ENCODE data around the gene FAM181A. TPM values are rescaled to one million over a fixed set of nuclear protein-coding genes. Genes with fewer than 3 reads are reported as not detected.

FAM181A gene
- total RNA-seq, 1 donor from 2014 or later = not detected

- Mint-ChIP-seq H3K9me3 (ENCODE audit: unreplicated experiment) (no peaks in the 10 kb centered on the region), H3K36me3 (ENCODE audit: low read depth, unreplicated experiment) (no peaks in the 10 kb centered on the region), H3K4me3 (ENCODE audit: unreplicated experiment) (no peak overlapping the region), H3K4me1 (ENCODE audit: unreplicated experiment) (peaks cover 6% of the 10 kb centered on the region), H3K27ac (ENCODE audit: unreplicated experiment) (no peak overlapping the region), H3K27me3 (ENCODE audit: unreplicated experiment) (peaks cover 3% of the 10 kb centered on the region)
- no peak for DNase-seq (ENCODE audit: low spot score)
- TF ChIP-seq CTCF (IDR thresholded peaks at IDR 0.05; ENCODE audit: unreplicated experiment) = no peak
Observed at GRCh38 chr14:93977171-93977570, 50.0 kb downstream of the FAM181A start.

DNA sequence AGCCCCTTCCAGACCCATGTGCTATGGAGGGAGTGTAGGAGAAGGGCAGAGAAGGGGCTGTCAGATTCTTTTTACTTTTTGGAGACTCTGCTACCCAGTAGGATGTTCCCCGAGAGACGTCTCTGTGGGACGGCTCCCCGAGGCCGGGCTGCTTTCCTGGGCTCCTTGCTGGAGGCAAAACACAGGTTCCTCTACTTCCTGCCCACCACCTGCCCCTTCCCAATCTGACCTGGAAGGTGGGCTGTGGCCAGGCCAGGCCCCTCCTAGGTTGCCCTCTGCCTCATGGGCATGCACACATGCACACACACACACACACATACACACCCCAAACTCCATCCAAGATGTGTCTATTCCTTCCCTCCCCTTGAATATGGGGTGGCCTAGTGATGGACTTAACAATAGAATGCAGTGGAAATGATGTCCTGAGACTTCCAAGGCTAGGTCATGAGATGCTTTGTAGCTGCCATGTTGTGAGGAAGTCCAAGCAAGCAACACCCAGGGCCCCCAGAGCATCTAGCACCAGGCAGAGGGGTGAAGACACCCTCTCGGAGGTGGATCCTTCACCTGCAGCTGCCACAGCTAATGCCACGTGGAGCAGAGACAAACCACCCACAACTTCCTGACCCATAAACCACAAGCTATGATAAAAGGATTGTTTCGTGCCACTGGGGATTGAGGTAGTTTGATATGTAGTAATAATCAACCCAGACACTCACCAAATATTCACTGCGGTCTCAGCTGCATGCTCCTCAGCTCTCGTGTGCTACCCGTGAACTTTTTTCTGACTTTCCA, 50.8 kb downstream of the FAM181A start:
- no peaks in the 10 kb centered on the region for H3K9me3 Mint-ChIP-seq (ENCODE audit: unreplicated experiment)
- no peak for DNase-seq (ENCODE audit: low spot score)
- no peaks in the 10 kb centered on the region for H3K36me3 Mint-ChIP-seq (ENCODE audit: low read depth, unreplicated experiment)
- H3K4me1 Mint-ChIP-seq (ENCODE audit: unreplicated experiment) = peaks cover 7% of the 10 kb centered on the region
- no peak for TF ChIP-seq CTCF (IDR thresholded peaks at IDR 0.05; ENCODE audit: unreplicated experiment)
- H3K27ac Mint-ChIP-seq (ENCODE audit: unreplicated experiment) = no peak overlapping the region
- H3K27me3 Mint-ChIP-seq (ENCODE audit: unreplicated experiment) = peaks cover 3% of the 10 kb centered on the region
- no peak overlapping the region for H3K4me3 Mint-ChIP-seq (ENCODE audit: unreplicated experiment)

GRCh38 chr14:93978735-93979134, 51.6 kb downstream of the FAM181A start:
- TF ChIP-seq CTCF (IDR thresholded peaks at IDR 0.05; ENCODE audit: unreplicated experiment) = no peak
- H3K27me3 Mint-ChIP-seq (ENCODE audit: unreplicated experiment) = peaks cover 3% of the 10 kb centered on the region
- H3K4me3 Mint-ChIP-seq (ENCODE audit: unreplicated experiment) = no peak overlapping the region
- no peaks in the 10 kb centered on the region for H3K36me3 Mint-ChIP-seq (ENCODE audit: low read depth, unreplicated experiment)
- H3K27ac Mint-ChIP-seq (ENCODE audit: unreplicated experiment) = no peak overlapping the region
- no peaks in the 10 kb centered on the region for H3K9me3 Mint-ChIP-seq (ENCODE audit: unreplicated experiment)
- DNase-seq (ENCODE audit: low spot score) = no peak
- peaks cover 12% of the 10 kb centered on the region for H3K4me1 Mint-ChIP-seq (ENCODE audit: unreplicated experiment)

Small RNA genes within 50 kb of the gene (microRNA-seq; reads per million reads assigned to microRNA genes)
- gene MIR4506 (ENCODE audit: unreplicated experiment) = not detected

Other genes with a start within 250 kb of the FAM181A start
- 0.08 TPM for gene PRIMA1, start 138.9 kb upstream of the FAM181A start, total RNA-seq (ENCODE audit: unreplicated experiment)
- not detected for gene ASB2, start 49.2 kb downstream of the FAM181A start, total RNA-seq (ENCODE audit: unreplicated experiment)
- gene CCDC197, start 70.0 kb downstream of the FAM181A start, total RNA-seq (ENCODE audit: unreplicated experiment) = not detected
- 2.3 TPM for gene OTUB2, start 99.0 kb downstream of the FAM181A start, total RNA-seq (ENCODE audit: unreplicated experiment)
- 89.6 TPM for gene DDX24, start 153.9 kb downstream of the FAM181A start, total RNA-seq (ENCODE audit: unreplicated experiment)
- 33.5 TPM for gene IFI27L1, start 154.0 kb downstream of the FAM181A start, total RNA-seq (ENCODE audit: unreplicated experiment)
- 3.8 TPM for gene IFI27, start 183.4 kb downstream of the FAM181A start, total RNA-seq (ENCODE audit: unreplicated experiment)
- 23.7 TPM for gene IFI27L2, start 202.3 kb downstream of the FAM181A start, total RNA-seq (ENCODE audit: unreplicated experiment)
- gene PPP4R4, start 247.0 kb downstream of the FAM181A start, total RNA-seq (ENCODE audit: unreplicated experiment) = 0.18 TPM

Measured in endothelial cell (in vitro differentiated cells).